Astrocyte of the cerebellum (primary cell): Measurements from ENCODE around the gene NPFFR1.

Source experiments
- DNase-seq: peaks from one replicate; pipeline ENCODE4 v3.0.0-alpha.2; 2011; ENCODE audit warnings: low read depth
- H3K4me3 ChIP-seq: 2 replicates; pipeline ENCODE4 v1.5.1; 2011; ENCODE audit warnings: mild to moderate bottlenecking, low read depth, low read length, moderate library complexity
- in situ Hi-C: cut with HindIII; loops from 2 replicates; pipeline ENCODE4 v1.10.0; 2017; ENCODE audit warnings: low sequenced_read_pairs
- TF ChIP-seq, protein P1 (sequence below): IDR thresholded peaks from 2 replicates; pipeline ENCODE4 v1.5.1; 2012; ENCODE audit warnings: low read length, low read depth, moderate library complexity, mild to moderate bottlenecking; ENCODE audit errors: missing control alignments

Gene NPFFR1

DNA sequence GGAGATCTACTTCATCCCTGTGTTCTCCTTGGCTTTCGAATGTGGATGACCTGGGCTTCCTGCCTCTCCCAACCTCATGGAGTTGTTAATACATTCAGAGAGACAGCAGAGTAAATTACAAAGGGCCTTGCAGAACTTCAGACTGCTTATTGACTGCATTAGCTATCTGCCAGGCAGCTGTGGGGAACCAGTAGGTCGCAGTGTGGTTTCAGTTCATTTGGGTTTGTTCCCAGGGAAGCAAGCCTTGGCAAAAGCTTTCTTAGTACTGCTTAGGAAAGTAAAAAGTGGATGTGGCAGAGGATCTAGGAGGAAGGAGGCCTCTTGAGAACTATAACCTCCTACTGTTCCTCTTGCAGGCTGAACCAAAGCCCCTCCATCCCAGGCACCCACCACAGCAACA lies 9.2 kb downstream of the NPFFR1 start:
- no peak overlapping the region for H3K4me3 ChIP-seq
- DNase-seq = peak; percentile 95
- TF ChIP-seq, protein P1, sequence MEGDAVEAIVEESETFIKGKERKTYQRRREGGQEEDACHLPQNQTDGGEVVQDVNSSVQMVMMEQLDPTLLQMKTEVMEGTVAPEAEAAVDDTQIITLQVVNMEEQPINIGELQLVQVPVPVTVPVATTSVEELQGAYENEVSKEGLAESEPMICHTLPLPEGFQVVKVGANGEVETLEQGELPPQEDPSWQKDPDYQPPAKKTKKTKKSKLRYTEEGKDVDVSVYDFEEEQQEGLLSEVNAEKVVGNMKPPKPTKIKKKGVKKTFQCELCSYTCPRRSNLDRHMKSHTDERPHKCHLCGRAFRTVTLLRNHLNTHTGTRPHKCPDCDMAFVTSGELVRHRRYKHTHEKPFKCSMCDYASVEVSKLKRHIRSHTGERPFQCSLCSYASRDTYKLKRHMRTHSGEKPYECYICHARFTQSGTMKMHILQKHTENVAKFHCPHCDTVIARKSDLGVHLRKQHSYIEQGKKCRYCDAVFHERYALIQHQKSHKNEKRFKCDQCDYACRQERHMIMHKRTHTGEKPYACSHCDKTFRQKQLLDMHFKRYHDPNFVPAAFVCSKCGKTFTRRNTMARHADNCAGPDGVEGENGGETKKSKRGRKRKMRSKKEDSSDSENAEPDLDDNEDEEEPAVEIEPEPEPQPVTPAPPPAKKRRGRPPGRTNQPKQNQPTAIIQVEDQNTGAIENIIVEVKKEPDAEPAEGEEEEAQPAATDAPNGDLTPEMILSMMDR = no peak
- in situ Hi-C loops = no loop called here

DNA sequence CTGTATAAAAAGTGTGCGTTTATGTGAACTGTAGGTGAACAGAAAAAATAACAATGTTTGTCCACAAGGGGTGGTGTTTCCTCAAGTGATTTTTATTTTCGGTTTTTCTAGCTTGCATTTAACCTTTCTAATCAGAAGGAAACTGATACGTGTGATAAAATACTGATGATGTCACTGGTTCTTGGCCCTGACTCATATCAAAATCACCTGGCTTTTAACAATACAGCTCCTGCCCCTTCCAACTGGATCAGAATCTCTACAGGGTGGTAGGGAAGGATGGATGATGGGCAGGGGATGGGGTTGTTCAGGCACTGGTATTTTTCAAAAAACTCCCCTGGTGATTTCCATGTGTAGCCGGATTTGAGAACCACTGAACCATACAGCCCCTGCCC lies 10.9 kb downstream of the NPFFR1 start:
- TF ChIP-seq, protein P1 = peak; percentile 23
- DNase-seq = no peak
- no peak overlapping the region for H3K4me3 ChIP-seq
- in situ Hi-C loops = no loop called here

DNA sequence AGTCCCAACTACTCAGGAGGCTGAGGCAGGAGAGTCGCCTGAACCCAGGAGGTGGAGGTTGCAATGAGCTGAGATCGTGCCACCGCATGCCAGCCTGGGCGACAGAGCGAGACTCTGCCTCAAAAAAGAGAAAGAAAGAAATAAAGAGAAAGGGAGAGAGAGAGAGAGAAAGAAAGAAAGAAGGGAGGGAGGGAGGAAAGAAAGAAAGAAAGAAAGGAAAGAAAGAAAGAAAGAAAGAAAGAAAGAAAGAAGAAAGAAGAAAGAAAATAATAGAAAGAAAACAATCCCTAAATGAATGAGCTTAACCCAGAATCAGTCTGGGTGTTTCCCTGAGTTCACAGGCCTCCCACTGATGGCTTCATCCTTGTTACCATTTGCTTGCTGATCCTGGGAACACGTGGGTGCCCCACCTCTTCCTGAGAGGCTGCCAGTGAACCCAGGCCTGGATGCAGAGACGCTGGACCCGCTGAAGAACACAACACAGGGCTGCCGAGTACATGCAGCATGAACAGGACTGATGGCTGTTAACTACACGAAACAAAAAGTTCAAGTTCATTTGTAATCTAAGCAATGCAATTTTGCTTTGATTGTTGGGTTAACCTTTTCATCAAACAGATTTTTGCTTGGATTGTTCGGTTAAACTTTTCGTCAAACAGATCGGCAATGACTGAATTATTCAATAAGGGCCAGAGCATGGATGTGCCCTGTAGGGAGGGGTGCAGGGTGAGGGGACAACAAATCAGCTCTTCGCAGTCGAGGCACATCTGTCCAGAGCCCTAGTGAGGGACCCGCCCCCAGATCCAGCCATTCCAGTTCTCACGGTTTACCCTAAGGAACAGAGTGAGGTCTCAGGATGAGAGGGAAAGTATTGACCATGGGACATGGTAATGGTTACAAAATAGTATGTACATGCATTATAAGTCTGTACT lies 11.5 kb downstream of the NPFFR1 start:
- DNase-seq = no peak
- in situ Hi-C loops = no loop called here
- no peak overlapping the region for H3K4me3 ChIP-seq
- TF ChIP-seq, protein P1 = no peak

DNA sequence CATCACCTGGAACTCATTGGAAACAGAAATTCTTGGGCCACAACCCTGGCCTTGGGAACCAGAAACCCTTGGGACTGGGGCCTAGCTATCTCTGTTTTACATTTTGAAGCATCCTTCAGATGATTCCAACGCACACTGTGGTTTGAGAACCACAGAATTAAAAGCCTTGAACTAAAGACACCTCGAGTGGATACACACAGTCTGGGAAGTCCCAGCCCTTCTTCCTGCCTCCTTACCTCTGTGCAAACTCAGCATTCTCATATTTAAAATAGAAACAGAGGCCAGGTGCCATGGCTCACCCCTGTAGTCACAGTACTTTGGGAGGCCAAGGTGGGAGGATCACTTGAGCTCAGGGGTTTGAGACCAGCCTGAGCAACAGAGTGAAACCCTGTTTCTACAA lies 12.9 kb downstream of the NPFFR1 start:
- TF ChIP-seq, protein P1 = no peak
- no peak for DNase-seq
- in situ Hi-C loops = no loop called here
- H3K4me3 ChIP-seq = no peak overlapping the region

DNA sequence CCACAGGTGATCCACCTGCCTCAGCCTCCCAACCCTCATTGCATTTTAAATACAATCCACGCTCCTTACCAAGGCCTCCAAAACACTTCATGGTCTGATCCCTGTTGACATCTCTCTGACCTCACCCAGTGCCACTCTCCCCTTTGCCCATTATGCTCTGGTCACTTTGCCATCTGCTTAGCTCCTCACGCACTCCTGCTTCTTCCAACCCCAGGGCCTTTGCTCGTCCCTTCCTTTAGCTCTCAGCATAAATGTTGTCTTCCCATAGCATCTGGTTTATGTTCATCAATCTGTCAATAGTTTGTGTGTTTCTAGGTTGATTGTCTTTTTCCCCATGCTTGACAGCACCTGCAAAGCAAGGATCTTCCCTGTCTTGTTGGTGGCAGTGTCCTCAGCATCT lies 14.1 kb downstream of the NPFFR1 start:
- no peak overlapping the region for H3K4me3 ChIP-seq
- in situ Hi-C loops = no loop called here
- TF ChIP-seq, protein P1 = no peak
- no peak for DNase-seq

DNA sequence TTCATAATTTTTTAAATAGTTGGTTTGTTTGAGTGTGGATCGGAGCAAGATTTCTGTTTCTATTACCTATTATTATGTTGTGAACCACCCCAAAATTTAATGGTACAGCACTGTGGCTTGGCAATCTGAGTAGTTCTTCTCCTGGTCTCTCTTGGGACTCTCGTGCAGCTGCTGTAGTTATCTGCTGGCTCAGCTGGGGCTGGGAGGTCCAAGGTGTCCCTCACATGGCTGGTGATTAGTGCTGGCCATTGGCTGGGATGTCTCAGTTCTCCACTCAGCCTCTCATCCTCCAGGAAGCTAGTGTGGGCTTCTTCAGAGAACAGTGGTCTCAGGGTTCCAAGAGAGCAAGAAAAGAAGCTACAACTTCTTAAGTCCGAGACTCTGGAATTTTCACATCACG lies 15.4 kb downstream of the NPFFR1 start:
- TF ChIP-seq, protein P1 = no peak
- in situ Hi-C loops = no loop called here
- H3K4me3 ChIP-seq = no peak overlapping the region
- no peak for DNase-seq
